Measurements from ENCODE around the gene CFAP206. TPM values are rescaled to one million over a fixed set of nuclear protein-coding genes. Genes with fewer than 3 reads are reported as not detected.
A peak's percentile ranks its signal among the peaks of the same experiment; 100 is the strongest.

The CFAP206 gene, protein sequence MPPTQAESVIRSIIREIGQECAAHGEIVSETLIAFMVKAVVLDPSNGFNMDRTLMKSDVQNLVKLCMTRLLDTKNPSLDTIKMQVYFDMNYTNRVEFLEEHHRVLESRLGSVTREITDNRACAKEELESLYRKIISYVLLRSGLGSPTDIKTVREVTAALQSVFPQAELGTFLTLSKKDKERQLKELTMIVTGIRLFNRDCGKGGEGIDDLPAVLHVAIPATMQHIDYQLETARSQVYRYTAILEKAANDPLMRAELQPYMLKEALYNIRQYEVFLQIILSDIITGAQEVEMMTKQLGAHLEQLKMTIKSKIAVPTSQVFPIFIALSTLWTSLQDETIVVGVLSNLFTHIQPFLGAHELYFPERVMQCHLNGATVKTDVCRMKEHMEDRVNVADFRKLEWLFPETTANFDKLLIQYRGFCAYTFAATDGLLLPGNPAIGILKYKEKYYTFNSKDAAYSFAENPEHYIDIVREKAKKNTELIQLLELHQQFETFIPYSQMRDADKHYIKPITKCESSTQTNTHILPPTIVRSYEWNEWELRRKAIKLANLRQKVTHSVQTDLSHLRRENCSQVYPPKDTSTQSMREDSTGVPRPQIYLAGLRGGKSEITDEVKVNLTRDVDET
- under 0.01 and 0.22 TPM in 2 replicates for total RNA-seq

DNA sequence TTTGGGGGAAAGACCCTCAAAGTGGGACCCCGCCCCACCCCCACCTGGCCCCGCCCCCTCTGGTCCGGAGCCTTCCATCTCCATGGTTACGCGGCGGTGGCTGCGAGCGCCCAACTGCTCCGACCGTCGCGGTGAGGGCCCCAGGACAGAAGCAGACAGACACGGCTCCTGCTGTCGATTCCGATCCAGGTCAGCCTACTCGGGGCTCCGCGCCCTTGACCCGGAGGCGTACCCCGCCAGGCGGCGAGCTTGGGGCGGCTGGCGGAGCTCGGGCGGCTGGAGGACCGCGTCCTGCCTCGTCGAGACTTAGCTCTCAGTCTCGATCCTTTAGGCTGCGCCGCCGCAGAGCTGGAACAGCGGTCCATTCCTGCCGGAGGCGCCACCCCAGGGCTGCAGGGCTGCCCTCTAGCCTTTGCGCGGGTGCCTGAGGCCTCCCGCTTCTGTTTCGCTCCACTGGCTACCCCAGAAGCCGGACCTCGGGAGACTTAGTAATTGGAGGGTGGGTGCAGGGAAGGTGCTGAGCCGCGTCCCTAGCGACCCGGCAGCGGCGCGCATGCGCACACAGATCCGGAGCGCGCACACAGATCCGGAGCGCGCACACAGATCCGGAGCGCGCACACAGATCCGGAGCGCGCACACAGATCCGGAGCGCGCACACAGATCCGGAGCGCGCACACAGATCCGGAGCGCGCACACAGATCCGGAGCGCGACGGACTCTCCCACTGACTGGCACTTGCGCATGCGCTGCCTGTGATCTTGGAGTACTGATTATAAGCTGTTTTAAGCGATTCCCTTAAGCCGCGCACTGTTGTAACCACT lies at the start of gene CFAP206:
TSS of gene CFAP206 (plus strand) at position 72 of the 820 bp plus-strand sequence. CDS start 1,868 bp downstream, outside the sequence.
- DNase-seq (ENCODE audit: low read depth in 2 of 2), result peak; percentile 87 to 90

DNA sequence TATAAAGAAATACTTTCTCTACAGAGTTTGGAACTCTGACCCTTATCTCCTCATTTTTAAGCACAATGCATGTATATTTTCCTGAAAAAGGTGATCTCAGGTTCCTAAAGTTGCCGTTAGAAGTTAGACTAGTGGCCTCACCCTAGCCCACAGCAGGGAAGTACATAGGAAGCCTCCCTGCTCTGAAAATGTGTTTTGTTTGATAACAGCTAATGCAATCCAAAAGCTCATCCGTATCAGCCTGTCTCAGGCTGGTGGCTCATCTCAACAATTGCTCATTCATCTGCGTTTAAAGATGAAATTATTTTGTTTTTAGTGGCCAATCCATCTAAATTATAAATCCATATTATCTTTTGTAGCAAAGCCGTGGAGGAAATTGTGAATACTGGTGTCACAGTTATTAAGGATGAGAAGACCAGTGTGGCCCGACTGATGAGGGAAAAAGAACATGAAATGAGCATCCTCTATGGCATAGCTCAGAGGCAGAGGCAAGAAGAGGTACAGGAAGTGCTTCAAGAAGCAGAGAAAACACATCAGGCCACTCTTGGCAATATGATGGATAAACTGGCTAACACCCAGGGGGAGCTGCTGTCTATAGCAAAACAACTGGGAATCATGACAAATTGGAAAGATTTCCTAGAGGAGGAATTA lies 43.0 kb upstream of the CFAP206 start:
- no peak for DNase-seq (ENCODE audit: low read depth in 2 of 2)

DNA sequence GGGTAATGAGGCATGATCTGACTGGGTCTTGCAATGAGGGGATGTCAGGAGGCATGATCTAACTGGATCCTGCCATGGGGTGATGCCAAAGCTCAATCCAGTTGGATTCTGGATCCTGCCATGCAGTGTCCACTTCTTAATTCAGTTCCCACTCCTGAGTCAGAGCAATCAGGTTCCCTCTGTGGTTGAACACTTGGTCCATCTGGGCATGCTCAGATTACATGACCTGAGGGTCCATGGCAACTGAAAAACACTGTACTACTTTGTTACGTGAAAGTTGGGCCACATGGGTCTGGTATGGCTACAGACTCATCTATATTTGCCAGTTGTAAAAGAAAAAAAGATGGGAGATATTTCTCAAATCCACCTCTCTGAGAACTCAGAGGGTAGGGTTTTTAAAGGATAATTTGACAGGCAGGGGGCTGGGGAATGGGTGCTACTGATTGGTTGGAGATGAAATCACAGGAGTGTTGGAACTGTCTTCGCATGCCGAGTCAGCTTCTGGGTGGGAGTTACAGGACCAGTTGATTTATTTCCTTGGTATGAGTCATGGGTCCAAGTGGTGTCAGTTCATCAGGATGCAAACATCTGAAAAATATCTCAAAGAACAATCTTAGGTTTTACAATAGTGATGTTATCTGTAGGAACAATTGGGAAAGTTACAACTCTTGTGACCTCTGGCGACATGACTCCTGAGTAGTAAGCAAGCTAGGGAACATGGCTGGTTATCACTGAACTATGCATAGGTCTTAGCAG lies 41.5 kb upstream of the CFAP206 start:
- DNase-seq (ENCODE audit: low read depth in 2 of 2), result peak in 1 of 2 donors; percentile 3

DNA sequence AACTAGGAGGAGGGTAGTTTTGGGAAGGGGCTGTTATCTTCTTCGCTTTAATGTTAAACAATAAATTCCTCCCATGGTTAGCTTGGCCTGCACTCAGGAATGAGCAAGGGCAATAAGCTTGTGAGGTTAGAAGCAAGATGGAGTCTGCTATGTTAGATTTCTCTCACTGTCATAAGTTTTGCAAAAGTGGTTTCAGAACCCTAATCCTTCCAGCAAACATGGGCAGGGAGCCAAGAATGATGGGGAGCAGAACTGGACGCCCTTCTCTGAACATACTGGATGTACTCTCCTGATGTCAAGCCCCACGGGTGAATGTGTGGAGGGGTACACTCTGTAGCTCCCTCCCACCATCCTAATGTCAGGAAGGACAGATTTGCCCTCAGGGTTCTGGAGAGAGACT lies 40.9 kb upstream of the CFAP206 start:
- DNase-seq (ENCODE audit: low read depth in 2 of 2), result no peak

DNA sequence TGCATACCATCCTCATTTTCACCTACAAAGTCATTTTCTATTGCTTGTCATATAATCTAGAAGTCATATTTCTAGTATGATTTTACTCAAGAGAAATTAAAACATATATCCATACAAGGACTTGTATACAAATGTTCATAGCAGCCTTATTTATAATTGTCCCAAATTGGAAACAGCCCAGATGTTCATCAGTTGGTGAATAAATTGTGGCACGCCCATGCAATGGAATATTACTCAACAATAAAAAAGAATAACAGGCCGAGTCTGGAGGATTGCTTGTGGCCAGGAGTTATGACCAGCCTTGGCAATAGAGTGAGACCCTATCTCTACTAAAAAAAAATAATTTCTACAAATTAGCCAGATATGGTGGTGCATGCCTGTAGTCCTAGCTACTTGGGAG lies 34.4 kb upstream of the CFAP206 start:
- no peak for DNase-seq (ENCODE audit: low read depth in 2 of 2)

DNA sequence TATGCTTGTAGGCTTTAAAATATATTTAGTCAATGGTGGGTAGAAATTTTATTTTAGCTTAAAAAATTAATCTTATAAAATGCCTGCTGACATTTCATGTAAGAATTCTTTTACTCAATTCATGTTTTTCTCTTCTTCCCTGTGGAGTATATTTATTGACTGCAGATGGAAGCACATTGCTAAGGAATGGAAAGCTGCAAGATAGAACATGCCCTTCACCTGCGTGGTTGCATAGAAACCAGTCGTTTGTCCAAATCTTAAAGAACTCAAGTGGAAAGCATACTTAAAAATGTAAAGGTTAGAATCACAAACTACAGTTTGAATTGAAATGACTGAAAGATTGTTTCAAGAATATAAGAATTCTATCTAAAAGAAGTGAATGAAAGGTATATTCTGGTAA lies 32.5 kb upstream of the CFAP206 start:
- no peak for DNase-seq (ENCODE audit: low read depth in 2 of 2)

DNA sequence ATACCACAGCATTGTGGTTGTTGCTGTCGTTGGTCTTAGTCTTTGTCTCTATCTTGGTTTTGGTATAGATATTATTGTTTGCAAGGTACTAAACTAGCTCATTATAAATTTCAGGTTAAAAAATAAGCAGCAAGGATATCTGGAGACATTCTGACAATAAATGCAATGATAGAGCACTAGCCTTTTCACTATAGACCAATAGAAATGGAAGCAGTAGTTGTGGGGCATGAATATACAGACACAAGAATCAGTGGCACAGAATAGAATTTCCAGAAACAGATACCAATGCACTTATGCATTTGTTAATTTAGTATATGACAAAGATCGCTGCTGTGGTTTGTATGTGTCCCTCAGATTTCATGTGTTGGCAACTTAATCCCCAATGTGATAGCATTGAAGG lies 31.1 kb upstream of the CFAP206 start:
- DNase-seq (ENCODE audit: low read depth in 2 of 2), result no peak

DNA sequence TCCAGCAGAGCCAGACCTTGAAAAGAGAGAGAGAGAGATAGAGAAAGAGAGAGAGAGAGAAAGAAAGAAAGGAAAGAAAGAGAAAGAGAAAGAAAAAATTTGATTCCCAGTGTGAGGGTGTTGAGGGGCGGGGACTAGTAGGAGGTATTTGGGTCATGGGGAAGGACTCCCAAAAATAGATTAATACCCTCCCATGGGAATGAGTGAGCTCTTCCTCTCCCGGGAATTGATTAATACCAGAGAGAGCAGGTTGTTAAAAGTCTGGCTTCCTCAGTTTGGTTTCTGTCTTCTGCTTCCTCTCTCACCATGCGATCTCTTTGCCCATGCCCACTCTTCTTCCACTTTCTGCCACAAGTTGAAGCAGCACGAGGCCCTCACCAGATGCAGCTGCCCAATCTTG lies 28.8 kb upstream of the CFAP206 start:
- no peak for DNase-seq (ENCODE audit: low read depth in 2 of 2)

DNA sequence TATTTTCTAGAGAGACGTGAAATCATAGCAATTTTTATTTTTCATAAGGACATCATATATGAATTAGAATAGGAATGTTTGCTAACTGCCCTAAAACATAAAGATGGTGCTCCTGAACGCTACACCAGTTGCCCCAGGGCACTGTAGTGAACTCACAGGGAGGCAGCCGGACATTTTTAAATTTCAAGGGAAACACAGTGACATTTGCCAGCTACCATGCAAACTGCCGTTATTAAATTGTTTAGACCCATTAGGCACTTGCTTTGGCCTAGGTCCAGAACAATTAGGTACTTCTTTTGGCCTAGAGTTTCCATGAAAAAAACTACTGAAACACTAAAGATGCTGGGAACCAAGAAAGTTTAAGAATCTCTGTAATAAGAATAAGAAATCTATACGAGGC lies 24.9 kb upstream of the CFAP206 start:
- no peak for DNase-seq (ENCODE audit: low read depth in 2 of 2)

DNA sequence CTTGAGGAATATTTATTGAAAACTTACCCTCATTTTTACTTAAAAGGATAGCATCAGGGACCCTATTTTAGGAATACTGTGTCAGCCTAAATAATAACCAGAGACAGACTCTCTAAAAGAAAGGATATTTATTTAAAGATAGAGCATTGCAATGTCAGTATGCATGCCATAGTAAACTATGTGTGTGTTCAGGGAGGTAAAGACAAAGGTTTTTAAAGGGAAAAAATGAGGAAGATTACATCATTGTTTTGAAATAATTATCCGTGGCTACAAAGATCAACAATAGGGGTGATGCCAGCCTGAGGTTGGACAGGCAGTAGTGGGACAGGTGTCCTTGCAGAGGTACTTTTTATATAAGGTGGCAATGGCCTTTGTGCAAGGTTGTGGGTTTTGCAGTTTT lies 23.7 kb upstream of the CFAP206 start:
- DNase-seq (ENCODE audit: low read depth in 2 of 2), result no peak

DNA sequence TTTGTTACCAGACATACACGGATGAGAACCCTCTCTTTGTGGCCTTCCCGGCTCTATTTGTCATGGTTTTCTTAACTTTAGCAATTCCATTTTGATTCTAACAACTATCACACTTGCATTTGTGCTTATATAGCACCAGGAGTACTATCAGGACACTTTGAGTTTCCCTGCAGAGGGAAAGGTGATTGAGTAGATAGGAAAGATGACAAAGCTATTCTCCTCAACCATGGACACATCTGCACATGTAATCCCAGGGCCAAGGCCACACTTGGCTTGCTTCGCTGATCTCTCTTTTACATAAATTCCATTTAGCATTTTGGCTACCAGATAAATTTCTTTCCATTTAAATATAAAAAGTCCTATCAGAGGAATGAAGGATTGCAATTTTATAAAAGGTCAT lies 23.3 kb upstream of the CFAP206 start:
- DNase-seq (ENCODE audit: low read depth in 2 of 2), result no peak

DNA sequence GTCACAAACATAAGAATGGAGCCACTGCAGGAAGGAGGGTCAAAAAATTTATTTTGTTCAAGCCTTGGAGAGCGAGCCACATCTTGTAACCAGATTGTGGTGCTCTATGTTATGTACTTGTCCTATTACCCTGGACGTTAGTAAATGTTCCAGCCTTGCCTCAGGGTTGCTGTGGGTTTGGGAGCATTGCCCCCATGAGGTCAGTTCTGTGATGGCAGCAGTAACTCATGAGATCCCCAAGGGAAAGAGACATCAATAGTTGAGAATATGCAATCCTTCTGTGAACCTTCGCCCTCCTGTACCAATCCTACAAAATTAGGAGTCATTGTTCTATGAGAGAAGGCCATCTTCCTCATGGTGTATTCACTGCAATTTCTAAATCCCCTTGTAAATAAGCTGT lies 16.4 kb upstream of the CFAP206 start:
- DNase-seq (ENCODE audit: low read depth in 2 of 2), result peak; percentile 39 to 49

DNA sequence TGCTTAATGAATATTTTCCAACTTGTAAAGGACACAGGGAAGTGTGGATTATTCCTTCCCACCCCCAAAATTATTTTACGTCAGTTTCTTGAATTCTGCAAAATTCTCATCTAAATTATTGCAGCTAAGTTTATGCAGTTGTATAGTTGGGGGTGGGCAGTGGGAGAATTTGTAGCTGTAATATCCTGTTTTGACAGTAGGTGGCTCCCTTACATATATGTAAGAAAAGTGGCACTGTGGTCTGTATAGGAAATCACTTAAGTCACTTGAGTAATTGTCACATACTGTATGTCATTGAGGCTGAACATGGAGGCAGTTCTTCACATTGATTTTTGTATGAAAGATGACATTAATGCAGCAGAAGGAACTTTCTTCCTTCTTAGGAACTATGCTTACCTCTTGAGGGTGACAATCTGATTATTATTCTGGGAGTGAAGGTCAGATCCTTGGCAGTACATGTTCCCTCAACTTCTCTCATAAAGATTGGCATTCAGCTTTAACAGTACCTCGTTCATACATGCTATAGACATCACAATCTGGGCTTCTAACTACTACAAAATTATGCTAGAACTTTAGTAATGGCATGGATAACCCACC lies 14.6 kb upstream of the CFAP206 start:
- DNase-seq (ENCODE audit: low read depth in 2 of 2), result peak; percentile 77 to 85

DNA sequence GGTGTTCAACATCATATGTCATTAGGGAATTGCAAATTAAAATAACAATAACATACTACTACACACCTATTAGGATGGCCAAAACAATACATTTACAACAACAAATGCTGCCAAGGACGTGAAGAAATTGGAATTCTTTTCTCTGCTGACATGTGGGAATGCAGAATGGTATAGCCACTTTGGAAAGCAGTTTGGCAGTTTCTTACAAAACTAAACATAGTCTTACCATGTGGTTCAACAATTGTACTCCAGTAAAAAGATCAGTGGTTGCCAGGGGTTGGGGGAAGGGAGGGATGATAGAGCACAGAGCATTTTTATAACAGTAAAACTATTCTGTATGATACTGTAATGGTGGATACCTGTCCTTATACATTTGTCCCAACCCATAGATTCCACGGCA lies 12.3 kb upstream of the CFAP206 start:
- no peak for DNase-seq (ENCODE audit: low read depth in 2 of 2)

DNA sequence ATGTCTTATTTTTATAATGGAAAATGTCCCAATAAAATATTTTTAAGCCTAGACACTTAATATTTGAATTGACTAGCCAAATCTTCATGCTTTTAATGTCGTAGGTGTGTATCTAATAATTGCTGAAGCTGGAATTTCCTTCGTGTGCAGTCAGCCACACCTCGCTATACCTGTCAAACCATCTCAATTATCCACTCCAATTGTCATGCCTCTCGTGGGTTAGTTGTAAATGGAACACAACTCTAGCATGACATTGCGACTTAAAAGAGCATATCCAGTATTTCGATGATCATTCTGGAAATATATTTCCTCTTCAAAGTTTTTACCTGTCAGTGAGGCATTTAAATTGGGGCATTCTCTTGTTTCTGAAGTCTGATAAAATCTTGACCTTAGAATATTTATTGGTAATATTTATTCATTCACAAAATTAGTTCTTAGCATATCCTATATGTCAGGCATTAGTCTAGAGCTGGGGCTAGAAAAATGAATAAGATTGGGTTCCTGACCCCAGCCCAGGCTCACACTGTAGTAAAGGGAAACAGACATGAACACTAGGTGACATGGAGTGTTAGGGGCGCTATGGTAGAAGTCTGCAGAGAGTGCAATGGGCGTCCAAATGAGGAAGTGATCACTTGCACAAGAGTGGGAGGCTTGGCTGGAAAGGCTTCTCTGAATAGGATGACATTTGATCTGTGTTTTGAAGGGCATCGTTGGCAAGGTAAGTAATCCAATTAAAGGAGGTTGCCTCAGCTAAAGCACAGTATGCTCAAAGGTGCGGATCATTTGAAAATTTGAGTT lies 11.0 kb upstream of the CFAP206 start:
- no peak for DNase-seq (ENCODE audit: low read depth in 2 of 2)

DNA sequence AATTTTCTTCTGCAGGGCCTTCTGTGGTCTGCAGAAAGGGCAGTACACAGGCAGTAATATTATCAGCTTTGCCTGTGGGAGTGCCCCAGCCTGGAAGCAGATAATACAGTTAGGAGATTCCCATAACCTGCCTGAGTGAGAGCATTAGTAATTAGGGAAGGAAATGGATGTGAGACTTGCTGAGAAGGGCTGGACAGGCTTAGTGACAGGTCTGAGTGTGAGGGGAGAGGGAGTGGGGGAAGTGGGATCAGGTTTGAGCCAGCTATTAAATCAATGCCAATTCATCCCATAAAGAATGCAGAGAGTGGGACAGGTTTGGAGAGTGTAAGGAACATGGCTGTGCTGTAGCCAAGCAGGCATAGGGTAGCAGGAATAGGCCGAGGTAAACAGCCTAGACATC lies 10.1 kb upstream of the CFAP206 start:
- DNase-seq (ENCODE audit: low read depth in 2 of 2), result no peak

DNA sequence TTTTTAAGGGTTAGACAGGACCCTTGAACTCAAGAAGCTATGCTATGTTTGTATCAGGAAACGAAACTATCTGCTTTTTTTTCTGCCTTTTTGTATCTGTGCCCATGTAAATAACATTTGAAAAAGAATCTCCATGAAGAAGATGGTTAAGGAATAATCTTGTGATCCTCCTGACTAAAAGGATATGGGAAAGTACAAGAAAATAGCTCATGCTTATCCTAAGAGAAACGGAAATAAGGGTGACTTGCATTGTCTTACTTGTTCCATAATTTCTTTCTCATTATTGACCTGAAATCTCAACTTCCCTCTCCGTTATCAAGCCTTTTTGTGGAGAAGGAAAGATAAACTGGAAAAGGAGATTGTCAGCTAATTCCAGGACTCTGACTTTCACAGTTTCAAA lies 5.9 kb upstream of the CFAP206 start:
- DNase-seq (ENCODE audit: low read depth in 2 of 2), result no peak

DNA sequence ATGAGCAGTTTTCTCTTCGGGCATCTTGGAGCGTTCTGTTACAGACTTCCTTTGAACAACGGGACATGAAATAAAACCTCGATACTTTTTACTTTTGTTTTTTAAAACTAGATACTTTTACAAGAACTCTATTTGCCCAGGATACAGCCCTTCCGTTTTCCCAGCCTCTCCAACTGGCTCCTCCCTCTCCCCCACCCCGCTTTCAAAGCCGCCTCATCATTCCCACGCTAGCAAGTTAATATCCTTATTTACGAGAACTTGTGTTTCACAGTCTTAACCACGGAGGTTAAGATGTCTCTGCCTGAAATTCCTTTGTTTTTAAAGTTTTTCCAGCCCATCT lies 241 bp upstream of the CFAP206 start:
- DNase-seq (ENCODE audit: low read depth in 2 of 2), result peak; percentile 55 to 58

DNA sequence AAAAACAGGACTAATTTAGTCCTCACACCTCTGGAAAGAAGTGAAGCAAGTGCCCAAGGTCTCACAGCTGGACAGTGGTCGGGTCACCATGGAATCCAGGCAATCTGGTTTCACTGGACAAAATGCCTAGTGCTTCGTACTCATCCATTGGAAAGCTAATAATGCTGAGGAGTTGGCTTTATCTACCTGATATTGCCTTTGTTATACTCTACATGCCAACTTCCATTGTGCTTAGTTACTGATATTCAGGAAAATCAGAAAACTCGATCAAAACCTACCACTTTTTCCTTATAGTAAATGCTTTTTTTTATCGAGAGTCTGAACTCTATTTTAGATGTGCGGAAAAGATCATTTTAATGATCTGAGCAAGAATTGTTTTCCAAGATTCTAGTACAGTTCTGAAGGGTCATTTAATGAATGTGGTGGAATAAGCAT lies 966 bp downstream of the CFAP206 start:
- DNase-seq (ENCODE audit: low read depth in 2 of 2), result no peak

DNA sequence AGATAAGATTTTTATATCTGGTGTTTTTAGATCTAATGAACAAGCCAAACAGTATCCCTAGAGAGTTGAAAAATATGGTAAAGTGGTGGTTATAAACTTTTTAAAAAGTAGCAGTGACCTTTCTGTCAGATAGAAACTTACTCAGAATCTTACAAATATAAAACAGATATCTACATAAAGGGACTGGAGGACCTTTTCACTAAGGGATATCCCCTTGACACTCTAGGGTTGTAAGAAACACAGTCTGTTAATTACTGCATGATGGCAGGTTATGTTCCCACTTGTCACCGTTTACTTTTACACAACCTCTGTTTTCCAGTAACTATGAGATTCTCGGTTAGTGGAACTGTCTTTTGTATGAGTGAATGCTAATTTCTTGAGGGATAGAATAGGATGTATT lies 11.5 kb downstream of the CFAP206 start:
- DNase-seq (ENCODE audit: low read depth in 2 of 2), result no peak
